ENCODE results near the gene PRMT2.
"Not testable (repeated sequence)": the region's sequence is repeated elsewhere in the genome, so short reads cannot be mapped to it uniquely, and the experiment has no call there.

Gene PRMT2

DNA sequence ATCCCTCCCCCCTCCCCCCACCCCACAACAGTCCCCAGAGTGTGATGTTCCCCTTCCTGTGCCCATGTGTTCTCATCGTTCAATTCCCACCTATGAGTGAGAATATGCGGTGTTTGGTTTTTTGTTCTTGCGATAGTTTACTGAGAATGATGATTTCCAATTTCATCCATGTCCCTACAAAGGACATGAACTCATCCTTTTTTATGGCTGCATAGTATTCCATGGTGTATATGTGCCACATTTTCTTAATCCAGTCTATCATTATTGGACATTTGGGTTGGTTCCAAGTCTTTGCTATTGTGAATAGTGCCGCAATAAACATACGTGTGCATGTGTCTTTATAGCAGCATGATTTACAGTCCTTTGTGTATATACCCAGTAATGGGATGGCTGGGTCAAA lies 33.4 kb downstream of the PRMT2 start:
- DNase-seq (ENCODE audit: low read depth in 2 of 2): not testable (repeated sequence)

GRCh38 chr21:46674430-46675007 lies 39.0 kb downstream of the PRMT2 start:
- DNase-seq (ENCODE audit: low read depth in 2 of 2): no peak

- DNase-seq (ENCODE audit: low read depth in 2 of 2): no peak
These were observed 40.3 kb downstream of the PRMT2 start for GRCh38 chr21:46675595-46676280.

DNA sequence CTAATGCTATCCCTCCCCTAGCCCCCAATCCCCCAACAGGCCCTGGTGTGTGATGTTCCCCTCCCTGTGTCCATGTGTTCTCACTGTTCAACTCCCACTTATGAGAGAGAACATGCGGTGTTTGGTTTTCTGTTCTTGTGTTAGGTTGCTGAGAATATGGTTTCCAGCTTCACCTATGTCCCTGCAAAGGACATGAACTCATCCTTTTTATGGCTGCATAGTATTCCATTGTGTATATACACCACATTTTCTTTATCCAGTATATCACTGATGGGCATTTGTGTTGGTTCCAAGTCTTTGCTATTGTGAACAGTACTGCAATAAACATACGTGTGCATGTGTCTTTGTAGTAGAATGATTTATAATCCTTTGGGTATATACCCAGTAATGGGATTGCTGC lies 41.1 kb downstream of the PRMT2 start:
- DNase-seq (ENCODE audit: low read depth in 2 of 2): not testable (repeated sequence)

DNA sequence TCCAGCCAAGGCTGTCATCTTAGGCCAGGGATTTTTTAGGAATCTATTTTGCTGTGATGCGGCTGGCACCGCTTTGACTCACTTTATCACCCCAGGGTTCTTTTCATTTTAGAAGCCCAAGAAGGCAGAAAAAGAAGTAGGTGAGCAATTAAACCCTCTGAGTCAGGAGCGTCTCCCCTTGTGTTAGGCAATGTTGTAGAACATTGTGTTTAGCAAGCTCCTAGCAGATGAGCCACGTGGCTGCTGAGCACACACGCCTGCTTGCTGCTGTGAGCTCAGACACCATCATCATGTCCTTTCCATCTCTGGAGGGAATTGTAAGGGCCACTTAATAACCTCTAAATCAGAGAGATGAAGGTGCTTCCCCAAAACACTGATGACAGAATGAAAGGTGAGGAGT lies 46.1 kb downstream of the PRMT2 start:
- DNase-seq (ENCODE audit: low read depth in 2 of 2): not testable (repeated sequence)

DNA sequence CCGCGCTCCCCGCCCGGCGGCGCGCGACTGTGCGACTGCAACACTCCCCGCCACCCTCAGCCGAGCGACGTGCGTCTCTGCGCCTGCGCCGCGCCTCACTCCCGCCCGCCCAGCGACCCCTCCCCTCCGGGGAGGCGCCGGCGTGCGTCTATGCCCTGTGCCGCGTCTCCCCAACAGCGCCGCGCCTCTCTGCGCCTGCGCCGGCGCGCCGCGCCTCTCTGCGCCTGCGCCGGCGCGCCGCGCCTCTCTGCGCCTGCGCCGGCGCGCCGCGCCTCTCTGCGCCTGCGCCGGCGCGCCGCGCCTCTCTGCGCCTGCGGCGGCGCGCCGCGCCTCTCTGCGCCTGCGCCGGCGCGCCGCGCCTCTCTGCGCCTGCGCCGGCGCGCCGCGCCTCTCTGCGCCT lies 63.2 kb downstream of the PRMT2 start:
- DNase-seq (ENCODE audit: low read depth in 2 of 2): not testable (repeated sequence)

- not testable (repeated sequence) for DNase-seq (ENCODE audit: low read depth in 2 of 2)
These were observed 63.6 kb downstream of the PRMT2 start for GRCh38 chr21:46699104-46699503.
